ENCODE data around the gene ASS1. TPM values are rescaled to one million over a fixed set of nuclear protein-coding genes. Genes with fewer than 3 reads are reported as not detected.

The ASS1 gene
- total RNA-seq, 4 donors from 2014 or later: 106 to 761 (median 547) TPM

DNA sequence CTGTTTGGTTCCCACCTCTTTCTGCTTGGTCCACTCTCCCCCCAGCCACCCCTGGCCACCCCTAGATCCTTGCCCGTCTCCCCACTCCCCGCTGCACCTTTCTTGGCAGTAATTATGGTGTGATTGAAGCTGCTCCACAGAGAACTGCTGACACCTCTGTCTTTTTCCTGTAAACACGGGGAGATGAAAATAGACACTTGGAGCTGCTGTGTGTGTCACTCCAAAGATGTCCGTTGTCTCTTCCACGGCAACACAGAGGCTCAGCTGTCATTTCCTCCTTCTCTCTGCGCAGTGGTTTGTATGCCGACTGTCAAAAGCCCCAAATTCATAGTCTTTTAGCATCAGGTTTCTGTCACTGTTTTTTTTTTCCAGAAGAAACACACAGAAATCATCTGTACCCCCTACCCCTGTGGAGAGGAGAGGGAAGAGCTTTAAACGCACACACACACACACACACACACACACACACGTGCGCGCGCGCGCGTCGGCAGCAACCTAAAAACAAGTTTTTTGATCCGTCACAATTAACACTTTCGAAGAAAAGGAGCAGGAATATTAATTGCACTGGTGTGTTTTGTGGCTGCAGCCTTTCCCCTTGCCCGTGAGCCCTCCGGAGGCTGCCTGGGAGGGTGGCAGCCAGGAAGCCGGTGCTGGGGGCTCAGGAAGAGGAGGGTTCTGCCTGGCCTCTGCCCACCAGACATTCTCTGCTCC lies 39.8 kb downstream of the ASS1 start:
- no peak for DNase-seq

GRCh38 chr9:130486103-130486502 lies 41.3 kb downstream of the ASS1 start:
- no peak for TF ChIP-seq POLR2A (IDR thresholded peaks at IDR 0.05)
- TF ChIP-seq, protein P1, sequence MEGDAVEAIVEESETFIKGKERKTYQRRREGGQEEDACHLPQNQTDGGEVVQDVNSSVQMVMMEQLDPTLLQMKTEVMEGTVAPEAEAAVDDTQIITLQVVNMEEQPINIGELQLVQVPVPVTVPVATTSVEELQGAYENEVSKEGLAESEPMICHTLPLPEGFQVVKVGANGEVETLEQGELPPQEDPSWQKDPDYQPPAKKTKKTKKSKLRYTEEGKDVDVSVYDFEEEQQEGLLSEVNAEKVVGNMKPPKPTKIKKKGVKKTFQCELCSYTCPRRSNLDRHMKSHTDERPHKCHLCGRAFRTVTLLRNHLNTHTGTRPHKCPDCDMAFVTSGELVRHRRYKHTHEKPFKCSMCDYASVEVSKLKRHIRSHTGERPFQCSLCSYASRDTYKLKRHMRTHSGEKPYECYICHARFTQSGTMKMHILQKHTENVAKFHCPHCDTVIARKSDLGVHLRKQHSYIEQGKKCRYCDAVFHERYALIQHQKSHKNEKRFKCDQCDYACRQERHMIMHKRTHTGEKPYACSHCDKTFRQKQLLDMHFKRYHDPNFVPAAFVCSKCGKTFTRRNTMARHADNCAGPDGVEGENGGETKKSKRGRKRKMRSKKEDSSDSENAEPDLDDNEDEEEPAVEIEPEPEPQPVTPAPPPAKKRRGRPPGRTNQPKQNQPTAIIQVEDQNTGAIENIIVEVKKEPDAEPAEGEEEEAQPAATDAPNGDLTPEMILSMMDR (IDR thresholded peaks at IDR 0.05): no peak
- Histone ChIP-seq H3K27ac (no peak overlapping the region), H3K4me3 (no peak overlapping the region), H3K4me1 (no peaks in the 10 kb centered on the region), H3K36me3 (peaks cover 0 to 32% (median 0%) of the 10 kb centered on the region in 3 donors), H3K27me3 (no peaks in the 10 kb centered on the region), H3K9me3 (no peaks in the 10 kb centered on the region)
- DNase-seq: no peak

More for the DNA sequence above, 39.8 kb downstream of the ASS1 start:
- Histone ChIP-seq H3K9me3 (no peaks in the 10 kb centered on the region), H3K27ac (no peak overlapping the region), H3K4me1 (no peaks in the 10 kb centered on the region), H3K36me3 (peaks cover 0 to 32% (median 0%) of the 10 kb centered on the region in 3 donors), H3K4me3 (no peak overlapping the region), H3K27me3 (no peaks in the 10 kb centered on the region)
- TF ChIP-seq POLR2A (IDR thresholded peaks at IDR 0.05): no peak
- TF ChIP-seq, protein P1 (IDR thresholded peaks at IDR 0.05): no peak

- Histone ChIP-seq H3K36me3 (peaks cover 0 to 44% (median 0%) of the 10 kb centered on the region in 3 donors), H3K27ac (no peak overlapping the region), H3K4me3 (no peak overlapping the region), H3K9me3 (no peaks in the 10 kb centered on the region), H3K4me1 (no peaks in the 10 kb centered on the region), H3K27me3 (no peaks in the 10 kb centered on the region)
- DNase-seq: no peak
- TF ChIP-seq POLR2A (IDR thresholded peaks at IDR 0.05): no peak
- TF ChIP-seq, protein P1 (IDR thresholded peaks at IDR 0.05): no peak
Observed at GRCh38 chr9:130487500-130487899, 42.7 kb downstream of the ASS1 start.

DNA sequence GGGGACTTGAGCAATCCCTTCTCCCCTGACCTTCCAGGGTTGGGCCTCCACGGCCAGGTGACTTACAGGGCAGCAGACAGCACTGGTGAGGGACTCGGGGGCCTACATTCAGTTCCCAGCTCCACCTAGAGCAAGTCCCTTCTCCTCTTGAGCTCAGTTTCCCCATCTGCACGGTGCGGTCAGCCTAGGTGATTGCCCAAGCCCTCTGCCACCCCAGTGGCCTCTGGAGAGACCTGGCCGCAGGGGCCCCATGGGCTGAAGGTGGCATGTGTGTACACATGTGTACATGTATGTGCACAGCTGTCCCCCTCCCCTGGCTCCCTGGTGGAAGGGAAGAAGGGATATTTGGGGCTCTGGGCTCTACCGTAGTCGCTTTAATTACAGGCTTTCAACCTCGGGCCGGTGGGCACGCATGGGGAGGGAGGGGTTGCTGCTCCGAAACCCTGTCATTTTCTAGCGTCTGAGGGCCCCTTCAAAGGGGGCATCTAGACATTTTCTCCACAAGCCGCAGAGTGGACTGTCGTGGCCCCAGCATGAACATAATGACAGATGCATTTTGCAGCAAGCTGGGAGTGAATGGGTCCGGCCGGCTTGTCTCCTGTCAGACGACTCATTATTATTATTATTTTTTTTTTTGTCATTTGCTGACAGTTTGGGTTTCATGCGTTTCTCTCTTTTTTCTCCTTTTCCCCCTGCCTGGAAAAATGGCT lies 44.0 kb downstream of the ASS1 start:
- H3K4me1 ChIP-seq: no peaks in the 10 kb centered on the region
- no peak for DNase-seq
- peaks cover 0 to 49% (median 0%) of the 10 kb centered on the region in 3 donors for H3K36me3 ChIP-seq

GRCh38 chr9:130490981-130491380 lies 46.2 kb downstream of the ASS1 start:
- no peak overlapping the region for H3K4me3 ChIP-seq
- H3K27ac ChIP-seq: no peak overlapping the region
- peaks cover 0 to 11% (median 0%) of the 10 kb centered on the region in 4 donors for H3K9me3 ChIP-seq
- peaks cover 0 to 63% (median 0%) of the 10 kb centered on the region in 3 donors for H3K36me3 ChIP-seq
- no peaks in the 10 kb centered on the region for H3K4me1 ChIP-seq
- H3K27me3 ChIP-seq: no peaks in the 10 kb centered on the region
- DNase-seq: no peak
- TF ChIP-seq, protein P1 (IDR thresholded peaks at IDR 0.05): no peak
- no peak for TF ChIP-seq POLR2A (IDR thresholded peaks at IDR 0.05)

More for the DNA sequence above, 44.0 kb downstream of the ASS1 start:
- Histone ChIP-seq H3K4me3 (no peak overlapping the region), H3K27me3 (no peaks in the 10 kb centered on the region), H3K9me3 (no peaks in the 10 kb centered on the region), H3K27ac (no peak overlapping the region)
- TF ChIP-seq, protein P1 (IDR thresholded peaks at IDR 0.05): no peak
- TF ChIP-seq POLR2A (IDR thresholded peaks at IDR 0.05): no peak

Measured in Peyer's patch (tissue), 4 donors.